ENCODE data around the gene GSX1.
"Not testable (repeated sequence)": the region's sequence is repeated elsewhere in the genome, so short reads cannot be mapped to it uniquely, and the experiment has no call there.

Gene GSX1

DNA sequence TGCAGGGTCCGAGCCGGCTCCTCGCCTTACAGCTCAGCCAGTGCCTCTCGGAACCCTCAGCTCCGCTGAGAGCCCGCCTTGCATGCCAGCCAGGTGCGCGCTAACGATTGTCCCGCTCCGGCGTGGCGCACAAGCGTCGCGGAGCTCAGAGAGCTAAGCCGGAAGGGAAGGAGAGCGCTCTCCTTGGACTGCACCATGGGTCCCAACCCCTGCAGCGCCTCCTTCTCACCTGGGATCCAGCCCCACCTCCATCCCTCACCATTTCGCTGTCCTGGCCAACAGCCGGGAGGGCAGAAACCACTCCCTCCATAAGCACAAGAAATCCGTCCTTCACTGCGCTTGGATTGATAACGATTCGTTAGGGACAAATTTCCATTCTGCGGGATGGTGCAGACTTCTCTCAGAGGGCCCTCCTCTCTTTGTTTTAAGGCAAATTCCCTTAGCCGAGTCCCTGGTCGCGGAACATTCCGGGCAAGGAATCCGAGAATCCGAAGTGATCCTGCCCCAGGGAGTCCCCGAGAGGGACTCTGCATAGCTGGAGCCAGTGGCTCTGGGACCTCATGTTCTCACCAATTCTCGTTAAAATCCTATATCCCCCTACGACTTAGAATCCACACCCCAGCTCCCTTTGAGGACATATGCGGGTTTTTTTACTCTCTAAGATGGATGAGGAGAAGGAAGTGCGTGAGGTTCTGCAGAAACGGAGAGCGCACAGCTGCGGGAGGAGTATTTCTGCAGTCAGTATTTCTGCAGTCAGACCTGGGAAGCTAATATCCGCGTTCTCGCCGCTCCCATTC is 2.8 kb downstream of the GSX1 start:
- no peak for DNase-seq

DNA sequence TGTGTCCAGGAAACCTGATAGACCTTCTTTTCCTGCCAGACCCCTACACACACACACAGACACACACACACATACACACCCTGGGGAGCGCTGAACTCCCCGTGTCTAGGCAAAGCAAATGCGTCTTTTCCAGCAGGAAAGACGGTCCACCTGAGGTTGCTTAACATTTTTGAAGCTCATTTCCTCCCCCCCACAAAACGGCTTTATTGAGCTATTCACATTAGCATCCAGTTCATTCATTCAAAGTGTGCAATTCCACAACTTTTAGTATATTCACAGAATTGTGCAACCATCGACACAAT is 3.4 kb downstream of the GSX1 start:
- no peak for DNase-seq

DNA sequence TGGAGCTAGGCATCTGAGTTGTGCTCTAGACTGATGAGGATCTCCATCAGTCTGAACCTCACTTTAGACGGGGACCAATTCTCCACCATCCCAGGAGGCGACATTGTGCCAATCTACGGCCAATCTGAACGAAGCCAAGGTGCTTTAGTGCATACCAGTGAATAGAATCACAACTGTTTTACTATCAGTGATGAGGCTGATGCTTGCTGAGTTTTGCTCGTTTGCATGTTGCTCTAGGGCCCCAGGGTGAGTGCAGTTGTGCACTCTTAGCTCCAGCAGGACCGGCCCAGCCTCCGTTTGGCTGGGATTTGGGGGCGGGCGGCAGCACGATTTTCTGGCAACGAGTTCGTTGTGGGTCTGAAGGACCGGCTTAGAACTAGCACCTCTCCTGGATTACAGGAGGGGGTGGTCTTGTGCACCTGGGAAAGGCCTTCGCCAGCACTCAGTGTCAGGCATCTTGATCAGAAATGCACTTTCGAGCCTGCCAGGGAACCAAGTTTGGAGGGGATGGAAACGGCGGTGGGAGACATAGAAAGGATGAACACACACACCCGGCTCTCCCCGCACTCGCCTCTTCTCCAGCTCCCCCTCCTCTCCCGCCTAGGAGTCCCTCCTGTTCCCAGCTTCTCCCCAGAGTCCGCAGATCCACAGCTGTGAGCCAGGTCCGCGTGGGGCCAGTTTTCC is 4.4 kb downstream of the GSX1 start:
- DNase-seq = no peak

DNA sequence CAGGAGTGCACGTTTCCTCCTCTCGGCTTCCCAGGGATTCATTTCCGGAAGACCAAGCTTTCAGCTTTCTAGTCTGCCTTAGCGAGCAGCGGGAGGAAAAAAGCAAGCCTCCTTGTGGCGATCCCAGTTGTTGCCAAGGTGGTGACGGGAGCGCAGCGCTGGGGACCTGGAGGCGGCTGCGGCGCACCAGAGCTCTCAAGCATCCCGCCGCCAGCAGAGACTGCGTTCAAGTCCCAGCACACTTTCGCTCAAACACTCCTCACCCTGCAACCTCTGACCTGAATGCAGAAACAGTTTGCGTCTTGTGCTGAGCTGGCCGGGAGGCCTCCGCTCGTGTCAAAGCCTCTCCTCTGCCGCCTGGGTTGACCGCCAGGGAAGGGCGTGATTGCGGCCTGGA is 4.9 kb downstream of the GSX1 start:
- DNase-seq = no peak

DNA sequence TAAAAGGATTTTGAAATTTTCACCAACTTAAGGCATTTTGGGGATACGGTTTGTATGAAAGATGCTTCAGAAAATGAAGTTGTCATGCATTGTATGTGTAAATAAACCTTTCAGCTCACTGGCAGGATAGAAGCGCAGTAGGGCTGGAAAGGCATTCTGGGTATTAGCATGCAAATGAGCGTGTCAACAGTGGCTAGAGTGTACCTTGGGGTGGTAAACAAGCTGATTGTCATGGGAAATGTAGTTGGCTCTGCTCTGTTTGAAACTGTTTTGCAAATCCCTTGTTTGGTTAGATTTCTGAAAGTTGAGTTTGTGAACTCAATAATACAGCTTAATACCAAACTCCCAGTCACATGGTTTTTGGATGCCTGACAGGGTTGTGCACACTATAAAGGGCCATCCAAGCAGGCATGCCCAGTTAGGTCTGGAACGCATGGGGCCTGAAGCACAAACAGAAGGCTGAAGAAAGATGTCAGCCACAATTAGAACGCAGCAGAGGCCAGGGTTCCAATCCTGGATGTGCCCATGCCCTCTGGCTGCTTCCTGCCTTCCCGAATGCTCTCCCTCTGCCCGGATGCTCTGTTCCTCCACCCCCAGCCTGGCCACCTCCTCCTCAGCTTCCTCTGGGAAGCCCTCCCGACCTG is 14.6 kb downstream of the GSX1 start:
- no peak for DNase-seq

DNA sequence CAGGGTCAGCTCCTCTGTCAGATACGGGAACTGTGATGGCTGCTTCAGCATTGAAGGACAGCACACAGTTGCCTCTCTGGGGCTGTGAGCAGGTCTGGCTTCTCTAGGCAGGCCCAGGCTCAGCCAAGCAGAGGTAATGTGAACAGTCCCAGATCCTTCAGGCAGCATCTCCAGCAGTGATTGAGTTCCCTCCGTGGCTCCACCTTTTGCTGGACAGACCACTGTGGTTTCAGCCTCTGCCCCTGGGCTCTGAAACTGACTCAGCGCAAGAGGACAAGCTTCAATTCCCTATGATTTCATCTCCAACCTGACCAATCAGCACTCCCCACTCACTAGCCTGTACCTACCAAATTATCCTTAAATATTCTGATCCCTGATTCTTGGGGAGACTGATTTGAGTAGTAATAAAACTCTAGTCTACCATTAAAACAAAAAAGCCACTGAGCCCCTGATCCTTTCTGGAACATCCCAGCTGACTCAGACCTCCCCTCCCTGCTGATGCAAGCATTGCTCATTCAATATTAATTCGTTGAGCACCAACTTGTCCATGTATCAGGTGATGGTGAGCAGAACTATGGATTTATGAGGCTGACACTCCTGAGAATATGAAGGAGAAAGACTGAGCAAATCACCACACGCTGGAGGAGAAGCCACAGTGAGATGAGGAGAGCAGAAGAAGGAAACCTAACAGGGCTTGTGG is 16.7 kb downstream of the GSX1 start:
- DNase-seq = no peak

DNA sequence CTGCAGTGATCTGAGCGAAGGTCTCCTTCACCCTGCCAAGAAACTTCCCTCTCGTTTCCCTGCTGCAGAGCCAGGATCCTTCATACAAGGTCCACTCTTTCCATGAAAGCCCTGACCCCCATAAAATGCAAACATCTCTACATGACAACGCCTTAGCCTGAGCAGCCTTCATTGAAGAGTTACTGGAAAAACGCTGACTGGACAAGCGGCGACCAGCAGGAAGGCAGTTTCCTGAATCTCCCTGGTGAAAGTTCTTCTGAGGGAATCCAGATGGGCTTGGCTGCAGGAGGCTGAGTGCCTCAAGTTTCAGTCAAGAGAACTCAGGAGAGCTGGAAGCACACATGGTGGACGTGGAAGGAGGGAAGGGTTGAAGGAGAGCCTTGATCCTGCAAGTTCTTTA is 17.7 kb downstream of the GSX1 start:
- DNase-seq = no peak

DNA sequence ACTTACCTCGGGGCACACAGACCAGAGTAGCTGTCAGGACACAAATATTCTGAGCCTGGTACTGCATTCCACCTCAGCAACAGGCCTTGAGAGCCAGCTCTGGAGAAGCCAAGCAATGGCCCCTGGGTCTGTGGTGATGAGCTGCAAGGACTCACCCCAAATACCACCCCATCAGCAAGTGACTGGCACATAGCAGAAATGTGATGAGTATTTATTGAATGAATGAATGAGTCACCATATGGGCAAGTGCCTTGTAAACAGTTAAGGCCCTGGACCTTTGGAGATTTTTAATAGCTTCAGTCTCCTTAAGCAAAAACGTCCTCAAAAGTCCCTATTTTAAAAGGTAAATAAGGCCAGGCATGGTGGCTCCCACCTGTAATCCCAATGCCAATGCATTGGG is 18.2 kb downstream of the GSX1 start:
- DNase-seq = no peak

DNA sequence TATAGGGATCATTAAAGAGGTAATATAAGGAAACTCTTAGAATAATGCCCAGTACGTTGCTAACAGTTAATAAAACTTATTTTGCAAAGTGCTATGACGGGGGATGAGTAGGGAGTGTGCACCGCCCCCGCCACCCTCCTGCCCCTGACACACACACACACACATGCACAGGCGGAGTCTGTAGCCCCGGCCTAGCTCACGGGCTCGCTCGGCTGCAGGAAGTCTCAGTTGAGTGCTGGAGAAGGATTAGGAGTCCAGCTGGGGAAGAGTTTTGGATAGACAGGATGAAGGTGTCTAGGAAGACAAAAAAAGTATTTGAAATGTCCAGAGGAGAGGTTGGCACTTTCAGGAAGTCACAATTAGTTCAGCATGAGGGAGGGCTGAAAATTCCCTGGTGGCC is 21.5 kb downstream of the GSX1 start:
- no peak for DNase-seq

DNA sequence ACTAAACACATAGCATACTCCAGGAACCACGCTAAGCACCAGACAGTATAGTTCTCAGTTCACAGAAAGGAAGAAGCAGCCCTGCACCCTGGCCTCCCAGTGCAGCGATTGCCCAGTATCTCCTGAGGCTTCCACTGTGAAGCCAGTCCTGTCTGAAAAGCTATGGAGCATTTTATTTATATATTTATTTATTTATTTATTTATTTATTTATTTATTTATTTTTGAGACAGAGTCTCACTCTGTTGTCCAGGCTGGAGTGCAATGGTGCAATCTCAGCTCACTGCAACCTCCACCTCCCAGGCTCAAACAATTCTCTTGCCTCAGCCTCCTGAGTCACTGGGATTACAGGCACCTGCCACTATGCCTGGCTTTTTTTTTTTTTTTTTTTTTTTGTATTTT is 25.5 kb downstream of the GSX1 start:
- not testable (repeated sequence) for DNase-seq

DNA sequence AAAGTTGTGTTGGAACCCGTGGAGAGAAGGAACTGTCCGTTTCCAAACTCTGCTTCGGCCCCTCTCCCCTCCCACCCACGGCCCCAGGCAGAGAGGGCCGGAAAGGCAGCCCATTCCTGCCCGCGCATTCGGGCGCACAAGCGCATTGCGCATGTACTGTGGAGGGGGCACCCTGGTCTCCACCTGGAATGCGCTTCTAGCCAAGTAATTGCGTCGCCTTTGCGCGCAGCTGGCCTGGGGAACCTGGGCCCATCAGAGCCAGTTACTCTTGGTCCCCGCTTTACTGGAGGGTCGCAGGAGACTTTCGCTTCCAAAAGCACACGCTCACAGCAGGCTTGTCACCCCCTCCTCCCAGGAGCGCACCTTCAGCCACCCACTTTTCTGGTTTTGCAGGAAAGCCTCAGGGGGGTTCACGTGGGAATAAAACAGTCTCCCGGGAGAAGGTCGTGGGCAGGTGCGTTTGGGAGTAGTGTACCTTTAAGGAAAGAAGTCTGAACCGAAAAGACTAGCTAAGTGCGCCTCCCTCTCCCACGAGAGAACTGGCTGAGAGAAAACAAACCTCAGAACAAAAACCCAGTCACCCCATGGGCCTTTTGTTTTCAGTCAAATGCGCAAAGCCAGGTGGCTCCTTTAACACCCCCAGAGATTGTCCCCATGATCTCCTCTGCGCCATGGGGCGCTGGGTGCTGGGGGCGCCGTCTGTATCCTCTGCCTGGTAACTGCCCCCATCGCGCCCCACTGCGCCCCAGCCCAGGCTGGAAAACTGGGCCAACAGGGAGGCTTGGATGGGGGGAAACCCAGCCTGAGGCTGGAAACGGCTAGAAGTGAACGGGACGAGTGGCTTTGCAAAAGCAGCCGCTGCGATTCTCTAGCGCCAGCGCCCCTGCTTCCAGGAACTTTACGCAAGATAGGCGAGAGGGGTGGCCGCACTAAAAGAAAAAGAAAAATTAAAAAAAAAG is 28.5 kb downstream of the GSX1 start:
- no peak for DNase-seq

DNA sequence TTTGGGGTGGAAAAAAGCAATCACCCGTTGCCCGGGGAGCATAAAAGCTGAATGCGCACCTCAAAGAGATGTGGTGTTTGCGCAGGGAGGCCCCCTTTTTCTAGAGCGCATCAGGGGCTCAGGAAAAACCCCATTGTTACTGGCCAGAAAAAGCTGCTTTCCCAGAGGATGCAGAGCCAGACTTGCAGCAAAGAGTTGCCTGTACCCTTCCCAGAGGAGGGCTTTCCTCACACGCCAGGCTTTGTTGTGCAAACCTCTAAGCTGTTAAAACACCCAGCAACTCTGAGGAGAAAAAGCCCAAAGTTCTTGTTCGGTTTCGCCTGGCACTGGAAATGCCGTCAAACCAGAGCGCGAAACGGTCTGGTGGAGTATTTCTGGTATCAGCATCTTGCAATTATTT is 29.3 kb downstream of the GSX1 start:
- DNase-seq = no peak

DNA sequence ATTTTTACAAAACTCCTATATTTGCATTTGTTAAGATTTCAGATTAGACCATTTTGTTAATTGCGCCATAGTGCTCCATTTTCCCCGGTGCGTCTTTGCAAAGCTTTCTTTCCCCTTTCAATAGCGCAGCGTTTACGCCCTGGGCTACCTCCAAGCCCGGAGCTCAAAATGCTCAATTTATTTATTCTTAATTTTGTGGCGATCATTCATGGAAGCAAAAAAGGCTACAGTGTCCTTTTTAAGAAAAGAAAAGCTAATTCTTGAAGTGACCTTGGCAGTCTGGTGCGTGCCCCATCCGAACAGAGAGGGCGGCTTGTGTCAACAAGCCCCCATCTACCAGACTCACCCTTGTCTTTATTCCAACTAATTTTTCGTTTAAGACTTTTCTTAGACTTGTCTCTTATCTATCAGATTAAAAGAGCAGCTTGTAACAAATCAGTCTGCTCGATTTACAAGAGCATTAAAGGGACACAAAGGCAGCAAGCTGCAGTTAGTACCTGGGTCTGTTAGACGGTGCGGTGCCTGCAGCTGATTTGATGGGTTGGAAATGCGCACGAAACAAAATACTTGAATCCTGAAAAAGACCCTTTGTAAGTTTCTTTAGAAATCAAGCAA is 30.1 kb downstream of the GSX1 start:
- DNase-seq = no peak

DNA sequence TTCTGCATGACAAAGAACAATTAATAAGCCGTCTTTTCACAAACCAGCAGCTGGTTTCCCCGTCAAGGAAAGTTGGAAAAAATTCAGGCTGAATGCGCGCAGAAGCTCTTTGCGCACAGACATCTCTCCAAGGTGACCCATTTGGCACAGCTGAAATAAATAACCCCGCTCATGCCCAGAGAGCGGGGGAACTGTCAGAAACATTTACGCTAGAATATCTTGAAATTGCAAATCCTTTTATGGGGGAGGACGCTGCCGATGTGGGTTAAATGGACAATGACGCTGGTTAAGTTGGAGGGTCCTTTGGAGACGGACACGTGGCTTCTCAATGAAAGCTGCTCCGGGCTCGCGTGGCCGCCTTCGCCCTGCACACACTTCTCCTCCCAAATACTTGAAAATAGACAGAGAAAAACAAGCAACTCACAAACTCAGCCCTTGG is 30.6 kb downstream of the GSX1 start:
- DNase-seq = no peak

DNA sequence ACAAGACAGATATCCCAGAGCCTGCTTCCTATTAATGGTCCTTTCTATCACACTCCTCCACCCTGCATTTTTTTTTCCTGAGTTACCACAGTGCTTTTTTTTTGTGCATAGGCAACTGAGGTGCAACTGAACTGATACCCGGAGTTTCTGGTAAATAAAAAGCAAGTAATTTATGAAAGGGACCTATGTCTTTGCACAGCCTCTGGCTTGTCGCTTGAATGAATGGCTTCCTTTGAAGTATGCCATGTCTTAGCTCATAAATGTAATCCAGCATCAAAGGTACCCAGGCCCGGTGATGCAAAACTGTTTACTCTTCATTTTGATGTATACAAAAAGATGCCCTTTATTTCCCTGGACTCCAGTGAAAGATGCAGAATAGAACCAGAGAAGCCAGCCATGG is 31.8 kb downstream of the GSX1 start:
- no peak for DNase-seq

DNA sequence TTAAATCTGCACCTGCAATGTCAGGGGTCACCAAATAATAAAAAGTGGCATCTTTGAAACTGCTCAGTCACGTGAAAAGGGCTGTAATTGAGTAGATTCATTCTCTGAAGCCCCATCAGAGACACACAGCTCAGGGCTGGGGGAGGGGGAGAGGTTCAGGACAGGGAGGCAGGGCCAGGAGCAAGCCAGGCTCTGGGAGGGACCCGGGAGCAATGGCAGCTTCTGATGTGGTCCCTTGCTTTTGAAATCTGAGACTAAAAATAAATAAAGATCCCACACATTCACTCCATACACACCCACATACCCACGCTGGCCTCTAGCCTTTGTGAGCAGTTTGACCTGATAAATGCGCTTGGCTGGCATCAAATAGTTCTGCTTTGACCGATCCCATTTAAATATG is 32.8 kb downstream of the GSX1 start:
- no peak for DNase-seq

DNA sequence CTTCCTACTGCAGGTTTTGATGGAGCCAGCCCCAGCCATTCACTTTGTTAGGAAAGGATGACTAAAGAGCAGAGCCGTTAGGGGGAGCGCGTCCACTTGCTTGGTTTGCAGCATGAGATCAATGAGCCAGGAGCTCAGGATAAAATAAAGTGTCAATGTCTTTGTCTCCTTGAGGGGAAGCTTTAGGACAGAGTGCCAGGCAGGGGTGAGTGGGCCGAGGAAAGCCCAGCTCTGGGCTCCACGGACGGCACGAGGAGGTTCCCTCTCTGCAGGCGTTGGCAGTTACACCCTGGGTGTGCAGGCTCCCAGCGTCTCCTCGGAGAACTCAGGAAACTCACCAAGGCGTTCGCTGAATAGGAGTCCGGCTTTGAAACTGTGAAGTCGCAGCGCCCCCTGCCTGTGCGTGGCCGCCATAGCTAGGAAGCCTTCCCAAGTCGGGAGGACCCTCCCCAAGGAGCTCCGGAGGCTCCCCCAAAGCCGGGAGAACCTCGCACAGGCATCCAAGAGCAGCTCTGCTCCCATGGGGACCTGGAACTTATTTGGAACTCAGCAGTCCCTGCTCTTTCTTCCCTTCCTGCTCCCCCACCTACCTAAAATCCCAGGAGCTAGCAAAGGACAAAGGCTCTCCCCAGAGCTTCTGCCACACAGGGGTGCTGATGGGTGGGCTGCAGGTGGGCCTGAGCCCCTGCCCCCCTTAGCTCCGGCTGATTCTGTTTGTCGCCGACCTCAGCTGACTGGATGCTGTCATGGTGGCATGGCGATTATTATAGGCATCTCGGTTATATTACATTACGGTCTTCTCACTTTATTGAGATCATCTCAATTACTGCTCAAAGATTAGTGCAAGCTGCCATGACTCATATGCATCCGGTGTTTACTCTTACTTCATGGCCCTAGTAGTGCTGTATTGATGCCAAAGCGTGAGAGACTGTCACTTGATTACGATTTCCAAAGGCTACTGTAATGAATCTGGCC is 34.4 kb downstream of the GSX1 start:
- DNase-seq = peak; percentile 73

DNA sequence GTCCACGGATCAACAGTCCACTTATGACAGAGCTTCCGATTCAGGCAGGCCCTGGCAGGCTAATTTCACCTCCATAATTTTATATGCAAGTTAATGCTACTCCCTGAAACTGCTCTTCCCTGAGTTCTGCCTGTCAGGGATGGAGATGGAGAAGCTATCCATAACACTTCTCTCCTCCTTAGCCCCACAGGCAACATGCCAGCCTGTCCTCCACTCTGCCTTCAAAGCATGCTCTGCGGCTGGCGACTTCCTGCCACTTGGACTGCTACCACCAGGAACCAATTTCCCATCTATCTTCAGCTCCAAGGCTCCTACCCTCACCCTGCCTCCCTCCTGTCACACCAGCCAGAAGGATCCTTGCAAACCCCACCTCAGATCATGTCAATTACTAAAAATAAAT is 35.4 kb downstream of the GSX1 start:
- DNase-seq = no peak

DNA sequence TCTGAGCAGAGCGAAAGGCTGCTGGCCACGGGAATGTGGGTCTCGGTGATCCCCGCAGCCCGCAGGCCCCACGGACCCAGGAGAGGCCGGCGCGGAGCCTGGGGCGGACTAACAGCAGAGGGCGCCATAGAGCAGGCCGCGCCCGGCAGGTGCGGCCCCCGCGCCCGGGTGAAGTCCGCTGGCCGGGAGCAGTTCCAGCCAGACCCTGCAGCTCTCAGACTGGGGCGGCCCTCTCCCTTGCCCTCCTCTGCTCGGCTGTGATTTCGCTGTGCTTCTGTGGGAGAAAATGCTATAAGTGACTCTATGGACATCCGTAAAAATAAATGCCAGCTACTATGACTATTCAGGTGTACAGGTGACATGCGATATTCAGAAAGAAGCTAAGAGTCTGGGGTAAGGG is 37.7 kb downstream of the GSX1 start:
- DNase-seq = no peak

DNA sequence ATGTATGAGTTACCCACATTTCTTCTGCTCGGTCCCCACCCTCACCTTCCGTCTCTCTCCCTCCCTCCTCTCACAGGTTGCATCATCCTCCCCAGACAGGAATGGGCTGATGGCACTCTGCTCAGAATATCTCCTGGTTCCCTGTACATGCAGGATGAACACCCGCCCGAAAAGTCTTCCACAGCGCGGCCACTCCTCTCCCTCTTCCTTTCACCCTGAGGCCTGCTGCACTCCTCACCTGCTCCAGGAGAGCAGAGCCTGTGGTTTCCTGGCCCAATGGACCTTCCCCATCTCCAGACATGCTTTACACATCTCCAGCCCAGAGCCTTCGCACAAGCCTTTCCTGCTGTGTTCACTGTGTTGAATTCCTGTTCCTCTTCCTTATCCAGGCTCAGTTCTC is 40.9 kb downstream of the GSX1 start:
- DNase-seq = no peak

DNA sequence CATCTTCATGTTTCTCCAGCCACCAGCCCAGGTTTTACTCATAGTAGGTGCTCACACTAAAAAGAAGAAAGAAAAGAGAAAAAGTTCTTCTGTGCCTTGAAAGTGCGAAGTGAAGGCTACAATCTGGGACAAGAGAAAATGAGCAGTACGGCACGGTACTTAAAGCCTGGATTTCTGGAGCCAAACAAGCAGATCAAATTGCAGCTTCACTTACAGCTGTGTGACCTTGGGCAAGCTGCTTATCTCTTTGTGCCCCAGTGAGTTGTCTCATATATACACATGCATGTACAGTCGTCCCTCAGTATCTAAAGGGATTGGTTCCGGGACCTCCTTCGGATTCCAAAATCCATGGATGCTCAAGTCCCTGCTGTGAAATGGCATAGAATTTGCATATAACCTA is 41.8 kb downstream of the GSX1 start:
- DNase-seq = no peak
